Urinary bladder (tissue), 4 donors: ENCODE data around the gene PLBD1. TPM values are rescaled to one million over a fixed set of nuclear protein-coding genes. Genes with fewer than 3 reads are reported as not detected.

Experiments used
- DNase-seq: peaks from one replicate; pipeline ENCODE4 v3.0.0-alpha.2; 2015; ENCODE audit errors: extremely low spot score
- H3K27ac ChIP-seq: one replicate; pipeline ENCODE4 v1.5.1; 2013; ENCODE audit warnings: low read depth, mild to moderate bottlenecking, moderate library complexity
- H3K36me3 ChIP-seq: one replicate; pipeline ENCODE4 v1.6.1; 2013; ENCODE audit warnings: mild to moderate bottlenecking, moderate library complexity; ENCODE audit not compliant: insufficient read depth
- H3K4me1 ChIP-seq: one replicate; pipeline ENCODE4 v1.6.1; 2013; ENCODE audit warnings: mild to moderate bottlenecking, moderate library complexity; ENCODE audit not compliant: insufficient read depth
- H3K4me3 ChIP-seq: one replicate; pipeline ENCODE4 v1.5.1; 2013; ENCODE audit warnings: low read depth, low read length
- WGBS: extraction: QIAGEN DNeasy Blood & Tissue Kit; methylation state at CpG from one replicate; pipeline ENCODE4 v1.1.7; 2013; 5-methylcytosine and 5-hydroxymethylcytosine counted together
- polyA plus RNA-seq: library from polyadenylated mRNA; stranded (reverse); fragments of 200-250 nt; gene quantifications from one replicate; pipeline ENCODE4 v1.2.3, GENCODE V29; 2013
- total RNA-seq: library from RNA; depleted of rRNA; stranded (reverse); fragments of >200 nt; gene quantifications from one replicate; pipeline ENCODE4 v1.2.3, GENCODE V29; 2014
- donor health status: healthy with polysubstance abuse.
- donor health status: healthy.

The PLBD1 gene
- total and polyA plus RNA-seq, 2 donors = 23.2 to 55.3 TPM

DNA sequence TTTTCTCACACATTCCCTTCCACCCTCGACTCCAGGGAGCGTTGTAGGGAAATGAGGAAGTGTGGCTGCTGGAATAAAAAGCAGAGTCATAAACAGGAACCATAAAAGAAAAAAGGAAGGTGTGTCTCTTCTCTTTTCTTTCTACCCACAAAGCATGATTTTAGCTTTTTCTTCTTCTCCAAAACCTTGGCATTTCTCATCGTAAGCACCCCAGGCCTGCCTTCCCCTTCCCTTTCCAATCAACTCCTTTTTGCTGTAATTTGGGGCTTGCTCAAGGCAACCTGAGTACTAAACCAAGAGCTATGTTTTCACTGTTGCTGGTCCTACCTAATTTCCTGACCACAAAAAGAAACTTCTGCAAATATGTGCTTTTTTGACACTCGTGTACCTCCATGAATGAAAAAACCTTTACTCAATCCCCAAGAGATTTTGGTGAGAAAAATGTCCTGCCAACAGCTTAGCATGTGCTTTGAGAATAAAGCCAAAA lies 9.2 kb downstream of the PLBD1 start:
- H3K27ac ChIP-seq = peak overlapping the region; percentile 28
- H3K4me3 ChIP-seq = no peak overlapping the region
- no peak for DNase-seq
- H3K36me3 ChIP-seq = no peaks in the 10 kb centered on the region
- H3K4me1 ChIP-seq = no peaks in the 10 kb centered on the region
- WGBS = 59% methylated on average over 4 of the region's 4 CpGs

DNA sequence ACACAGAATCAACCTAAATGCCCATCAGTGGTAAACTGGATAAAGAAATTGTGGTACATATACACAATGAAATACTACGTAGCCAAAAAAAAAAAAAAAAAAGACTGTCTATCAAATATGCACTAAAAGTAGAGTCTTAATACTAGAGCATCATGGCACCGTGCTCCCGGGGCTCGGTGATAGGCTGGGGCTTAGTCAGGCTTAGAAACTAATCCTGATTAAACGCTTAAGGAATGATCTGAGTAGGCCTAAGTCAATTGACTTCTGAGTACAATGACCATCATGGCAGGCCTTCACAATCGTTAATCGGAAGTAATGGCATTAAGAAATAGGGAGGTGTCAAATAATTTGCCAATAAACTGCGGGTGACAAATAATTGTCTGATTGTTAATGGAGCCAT lies 9.7 kb downstream of the PLBD1 start:
- Histone ChIP-seq H3K27ac (no peak overlapping the region), H3K4me3 (no peak overlapping the region), H3K4me1 (no peaks in the 10 kb centered on the region), H3K36me3 (no peaks in the 10 kb centered on the region)
- WGBS = 84% methylated on average over 8 of the region's 8 CpGs
- no peak for DNase-seq

DNA sequence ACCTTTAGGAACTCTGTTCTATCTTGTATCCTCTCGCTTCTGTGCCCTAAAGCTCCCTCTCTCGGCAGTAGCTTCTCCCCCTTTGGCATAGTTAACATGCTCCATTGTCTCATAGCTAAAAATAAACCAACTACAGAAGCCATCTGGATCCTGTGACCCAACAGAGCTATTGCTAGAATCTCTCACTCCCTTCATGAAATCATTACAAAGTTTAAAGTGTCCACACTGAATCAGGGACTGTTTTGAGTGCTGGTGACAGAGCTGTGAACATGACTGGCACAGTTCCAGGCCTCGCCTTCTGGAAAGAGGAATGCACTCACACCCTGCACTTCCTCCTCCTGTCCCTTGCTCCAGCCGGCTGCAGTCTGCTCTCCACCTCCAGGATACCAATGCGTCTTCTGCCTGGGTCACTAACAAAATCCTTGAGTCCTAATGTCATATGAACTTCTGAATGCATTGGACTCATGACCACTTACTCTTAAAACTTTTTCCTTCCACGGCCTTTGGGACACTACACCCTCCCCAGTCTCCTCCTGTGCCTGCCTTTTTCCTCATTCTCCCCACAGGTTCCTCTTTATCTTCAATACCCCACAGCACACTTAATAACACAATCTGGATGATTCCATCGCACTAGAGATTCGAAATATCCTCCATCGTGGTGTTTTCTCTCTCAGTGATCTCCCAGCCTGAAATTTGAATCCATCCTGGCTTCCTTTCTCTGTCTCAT lies 13.2 kb downstream of the PLBD1 start:
- WGBS = 22% methylated on average over 9 of the region's 9 CpGs
- H3K4me1 ChIP-seq = no peaks in the 10 kb centered on the region
- no peaks in the 10 kb centered on the region for H3K36me3 ChIP-seq
- H3K27ac ChIP-seq = peak overlapping the region; percentile 44
- peak; percentile 59 for DNase-seq
- no peak overlapping the region for H3K4me3 ChIP-seq

DNA sequence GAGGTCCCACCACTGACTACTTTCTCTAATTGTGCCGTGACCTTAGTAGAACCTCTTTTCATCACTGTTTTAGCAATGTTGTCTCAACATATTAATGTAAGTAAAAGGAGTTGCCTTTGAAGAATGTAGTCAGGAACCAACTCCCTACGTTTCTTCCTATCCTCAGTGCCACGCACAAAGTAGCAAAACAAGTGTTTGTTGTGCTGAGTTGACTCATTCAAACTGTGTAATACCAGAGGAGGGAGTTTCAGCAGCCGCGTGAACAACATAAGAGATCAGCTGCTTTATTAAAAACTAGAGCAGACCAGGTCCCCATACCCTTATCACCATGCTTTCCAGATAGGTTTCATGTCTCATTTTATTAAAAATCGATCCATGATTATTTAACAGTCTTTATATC lies 19.1 kb downstream of the PLBD1 start:
- no peak for DNase-seq
- Histone ChIP-seq H3K4me1 (no peaks in the 10 kb centered on the region), H3K27ac (no peak overlapping the region), H3K4me3 (no peak overlapping the region), H3K36me3 (no peaks in the 10 kb centered on the region)
- WGBS = 93% methylated on average over 6 of the region's 6 CpGs

DNA sequence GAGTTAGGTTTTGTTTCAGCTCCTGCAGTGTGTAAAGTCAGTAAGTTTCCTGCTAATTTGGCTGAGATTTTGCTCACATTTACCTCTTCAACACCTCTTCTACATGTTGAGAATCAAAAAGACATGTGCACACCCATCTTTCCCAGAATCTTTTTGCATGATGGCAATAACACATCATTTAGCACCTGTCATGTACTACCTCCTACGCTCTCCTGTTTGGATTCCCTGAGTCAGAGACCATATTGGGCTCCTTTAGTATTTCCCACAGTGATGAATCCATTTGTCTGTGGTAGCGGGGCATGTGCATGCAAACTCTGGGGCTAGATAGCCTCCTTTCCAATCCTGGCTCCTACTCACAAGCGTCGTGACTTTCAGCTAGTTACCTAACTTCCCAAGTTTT lies 20.1 kb downstream of the PLBD1 start:
- WGBS = 97% methylated on average over 4 of the region's 4 CpGs

DNA sequence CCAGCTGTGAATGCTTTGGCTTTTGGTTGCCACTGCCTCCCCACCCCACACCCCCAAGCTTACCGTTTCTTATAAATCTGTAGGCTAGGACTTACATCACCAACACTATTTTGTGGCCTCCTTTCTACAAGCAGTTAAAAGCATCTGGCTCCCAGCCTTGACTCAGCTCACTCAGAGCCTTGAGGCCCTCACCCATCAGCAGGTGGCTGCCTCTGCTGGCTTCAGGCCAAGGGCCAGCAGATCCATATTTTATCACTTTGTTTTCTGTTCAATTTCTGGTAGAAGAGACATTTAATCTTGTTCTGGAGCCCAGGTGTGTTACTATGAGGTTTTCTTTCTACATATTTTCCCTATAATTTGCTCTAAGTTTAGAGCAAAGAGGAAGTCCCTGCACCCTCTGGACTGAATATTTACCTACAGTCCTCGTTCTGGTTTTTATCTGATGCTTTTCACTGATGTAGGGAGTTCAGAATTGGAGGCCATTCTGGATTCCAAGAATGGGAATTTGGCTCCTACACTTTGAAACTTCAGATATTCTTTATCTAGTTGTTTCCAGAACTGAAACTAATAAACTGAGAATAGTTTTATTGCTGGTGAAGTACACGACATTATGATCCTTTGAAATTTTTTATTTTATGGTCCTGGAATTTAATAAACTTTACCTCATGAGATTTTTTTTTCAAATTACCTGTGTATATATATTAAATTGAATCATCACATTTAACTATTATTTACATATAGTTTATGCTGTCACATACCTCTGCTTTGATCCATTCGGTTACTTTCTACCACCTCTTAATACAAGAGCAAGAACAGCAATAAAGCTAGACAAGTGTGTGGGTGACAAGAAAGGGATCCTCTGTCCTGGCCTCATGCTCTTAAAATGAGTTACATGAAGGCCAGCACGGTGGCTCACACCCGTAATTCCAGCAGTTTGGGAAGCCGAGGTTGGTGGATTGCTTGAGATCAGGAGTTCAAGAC lies 22.2 kb downstream of the PLBD1 start:
- DNase-seq = no peak
- H3K4me3 ChIP-seq = no peak overlapping the region
- no peaks in the 10 kb centered on the region for H3K36me3 ChIP-seq
- H3K4me1 ChIP-seq = no peaks in the 10 kb centered on the region
- H3K27ac ChIP-seq = no peak overlapping the region
- 54% methylated on average over 7 of the region's 7 CpGs for WGBS

More for the DNA sequence above, 20.1 kb downstream of the PLBD1 start:
- Histone ChIP-seq H3K36me3 (no peaks in the 10 kb centered on the region), H3K4me1 (no peaks in the 10 kb centered on the region), H3K4me3 (no peak overlapping the region), H3K27ac (no peak overlapping the region)
- DNase-seq = no peak

DNA sequence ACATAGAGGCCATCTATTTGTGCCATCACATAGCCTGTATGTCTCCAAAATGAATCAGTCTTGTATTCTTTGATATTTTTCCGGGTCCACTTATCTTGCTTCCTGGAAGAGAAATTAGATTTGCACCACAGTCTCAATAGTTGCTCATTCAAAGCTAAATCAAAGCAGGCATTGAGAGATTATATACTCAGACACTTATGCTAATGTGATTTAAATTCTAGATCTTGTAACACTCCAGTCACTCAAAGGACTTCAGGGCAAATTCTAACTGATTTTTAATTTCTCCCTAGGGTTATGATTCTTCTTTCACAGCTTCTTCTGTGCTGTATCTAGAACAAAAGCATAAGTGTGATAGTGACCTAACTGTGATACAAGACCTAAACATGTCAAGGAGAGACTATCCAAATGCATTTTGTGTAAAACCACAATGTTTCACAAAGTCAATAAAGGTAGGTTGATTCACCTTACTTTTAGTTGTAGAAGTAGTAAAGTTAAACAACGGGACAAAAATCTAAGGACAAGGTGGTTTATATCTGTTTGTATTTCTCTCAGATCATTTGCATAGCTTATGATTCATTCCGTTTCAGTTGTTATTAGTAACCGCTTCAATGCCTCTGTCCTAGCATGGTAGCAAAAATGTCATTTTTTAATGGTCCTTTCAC lies 26.8 kb downstream of the PLBD1 start:
- Histone ChIP-seq H3K36me3 (no peaks in the 10 kb centered on the region), H3K4me1 (no peaks in the 10 kb centered on the region), H3K4me3 (no peak overlapping the region), H3K27ac (no peak overlapping the region)
- 67% methylated on average over 4 of the region's 4 CpGs for WGBS
- no peak for DNase-seq

DNA sequence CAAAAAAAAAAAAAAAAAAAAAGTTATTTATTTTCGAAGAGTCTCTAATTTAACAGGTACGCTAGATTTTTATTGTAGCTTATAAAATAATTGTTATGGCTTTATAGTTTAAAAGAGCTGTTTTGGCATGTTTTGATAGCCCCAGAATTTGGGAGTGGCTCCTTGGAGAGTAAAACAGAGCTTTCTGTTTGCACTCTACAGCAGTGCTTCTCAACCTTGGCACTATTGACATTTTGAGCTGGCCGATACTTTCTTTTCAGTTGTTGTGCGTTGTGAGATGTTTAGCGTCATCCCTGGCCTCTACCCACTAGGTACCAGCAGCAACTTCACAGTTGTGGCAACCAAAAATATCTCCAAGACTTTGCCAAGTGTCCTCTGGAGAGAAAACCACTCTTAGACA lies 30.6 kb downstream of the PLBD1 start:
- no peaks in the 10 kb centered on the region for H3K4me1 ChIP-seq
- no peak for DNase-seq
- no peaks in the 10 kb centered on the region for H3K36me3 ChIP-seq
- 89% methylated on average over 5 of the region's 5 CpGs for WGBS
- no peak overlapping the region for H3K4me3 ChIP-seq
- H3K27ac ChIP-seq = no peak overlapping the region

DNA sequence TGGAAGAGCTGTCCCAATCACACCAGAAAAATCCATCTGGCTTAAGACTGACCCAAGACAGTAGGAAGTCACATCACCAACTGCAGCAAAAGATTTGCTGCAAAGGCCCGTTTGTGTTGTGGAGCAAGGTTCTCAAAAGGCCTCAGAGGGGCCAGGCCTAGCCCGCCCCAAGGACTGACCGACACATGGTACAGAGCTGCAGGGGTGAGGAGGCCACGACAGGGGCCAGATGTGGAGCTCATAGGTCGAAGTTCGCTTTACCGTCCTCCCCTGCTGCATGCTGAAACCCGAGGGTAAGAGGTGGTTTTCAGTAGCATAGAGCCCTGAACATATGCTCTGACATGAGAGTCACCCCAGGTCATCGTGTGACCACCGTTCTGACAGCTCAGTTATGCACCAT lies 35.5 kb downstream of the PLBD1 start:
- Histone ChIP-seq H3K4me1 (no peaks in the 10 kb centered on the region), H3K4me3 (no peak overlapping the region), H3K36me3 (no peaks in the 10 kb centered on the region), H3K27ac (no peak overlapping the region)
- no peak for DNase-seq
- WGBS = 89% methylated on average over 10 of the region's 10 CpGs

DNA sequence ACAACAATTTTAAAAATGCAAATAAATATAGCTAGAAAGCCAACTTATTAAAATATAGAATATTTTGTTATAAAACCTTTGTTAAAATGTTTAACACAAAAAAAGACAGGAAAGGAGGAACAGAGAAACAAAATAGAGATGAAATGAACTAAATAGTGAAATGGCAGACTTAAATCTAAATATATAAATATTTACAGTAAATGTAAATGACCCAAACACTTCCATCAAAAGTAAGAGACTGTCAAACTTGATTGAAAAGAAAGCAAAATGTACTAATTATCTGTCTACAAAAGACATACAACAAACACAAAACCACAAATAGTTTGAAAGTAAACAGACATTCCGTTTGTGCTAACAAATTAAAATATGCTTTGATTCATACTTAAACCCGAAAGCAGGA lies 41.7 kb downstream of the PLBD1 start:
- WGBS = 92% methylated on average over 2 of the region's 2 CpGs
- no peak overlapping the region for H3K4me3 ChIP-seq

DNA sequence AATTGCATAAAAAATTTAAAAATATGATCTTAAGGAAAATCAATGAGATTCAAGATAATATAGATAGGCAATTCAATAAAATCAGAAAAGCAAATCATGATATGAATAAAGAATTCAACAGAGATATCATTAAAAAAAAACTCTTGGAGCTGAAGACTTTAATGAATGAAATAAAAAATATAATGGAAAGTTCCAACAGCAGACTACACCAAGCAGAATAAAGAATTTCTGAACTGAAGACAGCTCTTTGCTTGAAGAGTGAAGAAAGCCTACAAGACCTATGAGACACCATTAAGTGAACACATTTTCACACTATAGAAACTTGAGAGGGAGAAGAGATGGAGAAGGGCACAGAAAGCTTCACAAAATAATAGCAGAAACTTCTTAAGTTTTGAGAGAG lies 45.9 kb downstream of the PLBD1 start:
- H3K36me3 ChIP-seq = no peaks in the 10 kb centered on the region
- no peaks in the 10 kb centered on the region for H3K4me1 ChIP-seq
- H3K27ac ChIP-seq = no peak overlapping the region
- H3K4me3 ChIP-seq = no peak overlapping the region
- no peak for DNase-seq

More for the DNA sequence above, 41.7 kb downstream of the PLBD1 start:
- H3K36me3 ChIP-seq = no peaks in the 10 kb centered on the region
- DNase-seq = no peak
- no peak overlapping the region for H3K27ac ChIP-seq
- no peaks in the 10 kb centered on the region for H3K4me1 ChIP-seq

DNA sequence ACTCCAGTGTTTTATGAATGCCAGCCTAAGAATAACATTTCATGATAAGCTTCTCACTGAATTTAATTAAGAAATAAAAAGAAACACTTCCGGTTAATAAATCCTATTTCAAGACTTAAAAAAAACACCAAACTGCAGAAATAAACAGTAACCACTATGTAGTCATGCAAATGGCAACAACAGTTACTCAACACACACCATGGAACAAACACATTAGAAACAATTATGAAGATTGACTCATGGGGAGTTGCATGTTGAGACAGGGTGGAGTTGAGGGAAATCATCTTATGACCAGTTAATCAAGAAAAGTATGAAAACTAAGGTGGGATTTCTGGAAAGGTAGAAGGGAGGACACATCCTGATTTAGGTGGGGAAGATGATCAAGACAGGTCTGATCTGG lies 52.7 kb downstream of the PLBD1 start:
- Histone ChIP-seq H3K4me3 (no peak overlapping the region), H3K27ac (peak overlapping the region; percentile 45)
- whole genome bisulfite sequencing = 75% methylated on average over 1 of the region's 1 CpG

DNA sequence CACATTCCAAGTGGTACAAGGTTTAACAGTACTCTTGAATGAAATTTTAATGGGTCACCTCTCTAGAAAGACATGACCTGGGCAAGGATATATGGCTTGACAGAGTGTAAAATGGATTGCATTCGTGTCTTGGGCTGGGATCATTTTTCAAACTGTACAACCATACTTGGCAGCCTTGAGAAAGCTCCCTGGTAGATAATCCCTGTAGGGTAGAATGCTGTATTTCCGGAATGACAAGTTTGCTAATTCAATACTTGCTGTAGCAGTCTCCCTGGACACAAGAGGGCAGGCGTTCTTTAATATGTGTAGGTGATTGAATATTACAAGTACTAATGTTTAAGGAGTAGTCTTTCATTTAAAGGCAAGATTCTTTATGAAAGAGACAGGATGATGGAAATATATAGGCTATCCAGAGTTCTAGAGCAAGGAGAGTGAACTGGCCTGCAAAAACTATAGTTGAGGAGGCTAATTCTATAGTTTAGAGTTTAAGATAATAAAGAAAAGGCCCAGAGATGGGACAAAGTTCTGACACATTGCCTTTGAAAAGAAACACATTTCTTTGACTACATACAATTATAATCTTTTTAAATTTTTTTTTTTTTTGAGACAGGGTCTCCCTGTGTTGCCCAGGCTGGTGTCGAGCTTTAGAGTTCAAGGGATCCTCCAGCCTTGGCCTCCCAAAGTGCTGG lies 53.4 kb downstream of the PLBD1 start:
- Histone ChIP-seq H3K4me1 (no peaks in the 10 kb centered on the region), H3K27ac (peak overlapping the region; percentile 45), H3K36me3 (no peaks in the 10 kb centered on the region), H3K4me3 (no peak overlapping the region)
- DNase-seq = peak; percentile 84
- WGBS = 48% methylated on average over 4 of the region's 4 CpGs

More for the DNA sequence above, 52.7 kb downstream of the PLBD1 start:
- DNase-seq = no peak
- no peaks in the 10 kb centered on the region for H3K4me1 ChIP-seq
- H3K36me3 ChIP-seq = no peaks in the 10 kb centered on the region
